SK-N-SH (cell line): ENCODE data around the gene GRIP2. TPM values are rescaled to one million over a fixed set of nuclear protein-coding genes. Genes with fewer than 3 reads are reported as not detected.

Experiments used
- CTCF ChIA-PET: fragments of 300-600, 350-600 bp; formaldehyde crosslinking; extraction: SDS; loops from one replicate; lab custom pipeline; 2021; lab: Yijun Ruan, JAX
- POLR2A ChIA-PET: fragments of 350-600 bp; sonication (Branson Sonifier 250); formaldehyde crosslinking; extraction: SDS; loops from one replicate; lab custom pipeline; 2020; ENCODE audit warnings: antibody characterized with exemption, inconsistent platforms; lab: Yijun Ruan, JAX
- DNase-seq: peaks from one replicate; pipeline ENCODE4 v3.0.0; 2012
- H2AFZ ChIP-seq: fragments of 200-600 bp; sonication (generic); 2 replicates; pipeline ENCODE4 v1.8.1; 2016; ENCODE audit warnings: antibody characterized with exemption, mild to moderate bottlenecking, low read depth
- H3F3A ChIP-seq: fragments of 200-600 bp; sonication (generic); replicated peaks from 2 replicates; pipeline ENCODE3; 2016; ENCODE audit warnings: antibody characterized with exemption, mild to moderate bottlenecking; ENCODE audit not compliant: insufficient read depth
- H3K27ac ChIP-seq, 2 experiments: fragments of 200-500 bp in 1 of 2; fragments of 200-600 bp in 1 of 2; sonication (Bioruptor generic) in 1 of 2; sonication (generic), shearing (Covaris generic) in 1 of 2; 2 replicates each; pipeline versions ENCODE4 v1.5.1 to v1.6.1; 2014 to 2016; ENCODE audit warnings: low read depth in 2 of 2, inconsistent platforms in 1 of 2, low read length in 1 of 2, mild to moderate bottlenecking in 1 of 2, mixed read lengths in 1 of 2
- H3K27me3 ChIP-seq: fragments of 200-600 bp; sonication (generic), shearing (Covaris generic); 2 replicates; pipeline ENCODE4 v1.6.1; 2016; ENCODE audit warnings: mixed run types; ENCODE audit not compliant: insufficient read depth
- H3K36me3 ChIP-seq, 2 experiments: fragments of 200-500 bp in 1 of 2; fragments of 200-600 bp in 1 of 2; sonication (Bioruptor generic) in 1 of 2; sonication (generic) in 1 of 2; replicated peaks in 1 of 2; 2 replicates each; pipeline versions ENCODE3 to v1.5.1; 2014 to 2016; ENCODE audit warnings: low read length in 1 of 2, mild to moderate bottlenecking in 1 of 2; ENCODE audit not compliant: insufficient read depth in 2 of 2, control insufficient read depth in 1 of 2
- H3K4me1 ChIP-seq, 2 experiments: fragments of 200-500 bp in 1 of 2; fragments of 200-600 bp in 1 of 2; sonication (Bioruptor generic) in 1 of 2; sonication (generic), shearing (Covaris generic) in 1 of 2; 2 replicates each; pipeline versions ENCODE4 v1.5.1 to v1.6.1; 2014 to 2016; ENCODE audit warnings: low read depth in 1 of 2, low read length in 1 of 2, mixed run types in 1 of 2; ENCODE audit not compliant: insufficient read depth in 2 of 2, control insufficient read depth in 1 of 2
- H3K4me2 ChIP-seq: fragments of 200-600 bp; sonication (generic), shearing (Covaris generic); 2 replicates; pipeline ENCODE4 v1.6.1; 2017; ENCODE audit warnings: mixed run types
- H3K4me3 ChIP-seq, 2 experiments: fragments of 200-500 bp in 1 of 2; fragments of 200-600 bp in 1 of 2; sonication (Bioruptor generic) in 1 of 2; sonication (generic), shearing (Covaris generic) in 1 of 2; 2 replicates each; pipeline versions ENCODE4 v1.5.1 to v1.8.1; 2014 to 2016; ENCODE audit warnings: low read depth in 2 of 2, inconsistent platforms in 1 of 2, low read length in 1 of 2, mild to moderate bottlenecking in 1 of 2, mixed read lengths in 1 of 2, moderate library complexity in 1 of 2
- H3K79me2 ChIP-seq: fragments of 200-600 bp; sonication (generic); 2 replicates; pipeline ENCODE4 v1.8.1; 2017; ENCODE audit warnings: mild to moderate bottlenecking; ENCODE audit not compliant: insufficient read depth
- H3K9ac ChIP-seq: fragments of 200-600 bp; sonication (generic); 2 replicates; pipeline ENCODE4 v1.6.1; 2017; ENCODE audit warnings: mixed run types
- H3K9me2 ChIP-seq: fragments of 200-600 bp; sonication (generic); 2 replicates; pipeline ENCODE4 v1.6.1; 2017; ENCODE audit warnings: mixed run types
- H3K9me3 ChIP-seq: fragments of 200-600 bp; sonication (generic); 2 replicates; pipeline ENCODE4 v1.6.1; 2017; ENCODE audit warnings: mixed run types, mild to moderate bottlenecking, moderate library complexity
- H4K20me1 ChIP-seq: fragments of 200-600 bp; sonication (generic); 2 replicates; pipeline ENCODE4 v1.6.1; 2017; ENCODE audit warnings: mild to moderate bottlenecking, mixed run types; ENCODE audit not compliant: insufficient read depth
- CHD2 ChIP-seq: fragments of 150-350 bp; IDR thresholded peaks from 2 replicates; pipeline ENCODE4 v1.6.1; 2018; ENCODE audit warnings: low read length; ENCODE audit not compliant: partially characterized antibody
- EP300 ChIP-seq, 2 experiments: IDR thresholded peaks; 2 replicates each; pipeline versions ENCODE4 v1.4.0 to v1.6.1; 2012; ENCODE audit warnings: borderline replicate concordance in 1 of 2, low read depth in 1 of 2, low read length in 1 of 2
- FOSL2 ChIP-seq: IDR thresholded peaks from 2 replicates; pipeline ENCODE4 v1.4.0; 2012; ENCODE audit warnings: low read depth, mild to moderate bottlenecking, moderate library complexity, borderline replicate concordance
- FOXJ3 ChIP-seq: sonication (generic); formaldehyde crosslinking; IDR thresholded peaks from 2 replicates; pipeline ENCODE4 v1.5.1; 2020; ENCODE audit warnings: mild to moderate bottlenecking, missing genetic modification reagents
- FOXM1 ChIP-seq: IDR thresholded peaks from 2 replicates; pipeline ENCODE4 v1.4.0; 2012; ENCODE audit warnings: low read depth, mild to moderate bottlenecking
- GABPA ChIP-seq: IDR thresholded peaks from 2 replicates; pipeline ENCODE4 v1.4.0; 2012; ENCODE audit warnings: low read depth, mild to moderate bottlenecking
- JUND ChIP-seq: IDR thresholded peaks from 2 replicates; pipeline ENCODE4 v1.4.0; 2012
- MEF2A ChIP-seq: IDR thresholded peaks from 2 replicates; pipeline ENCODE4 v1.4.0; 2012; ENCODE audit warnings: low read depth, borderline replicate concordance
- MXI1 ChIP-seq: IDR thresholded peaks from 2 replicates; pipeline ENCODE4 v1.6.1; 2012; ENCODE audit warnings: mild to moderate bottlenecking, low read depth, low read length, improper control_type of control experiment
- NFIC ChIP-seq: IDR thresholded peaks from 2 replicates; pipeline ENCODE4 v1.4.0; 2012; ENCODE audit warnings: borderline replicate concordance
- NRF1 ChIP-seq: IDR thresholded peaks from 2 replicates; pipeline ENCODE4 v1.6.1; 2012; ENCODE audit warnings: low read depth, mild to moderate bottlenecking, low read length
- RAD21 ChIP-seq: IDR thresholded peaks from 2 replicates; pipeline ENCODE4 v1.6.1; 2012; ENCODE audit warnings: mild to moderate bottlenecking, low read length
- RFX5 ChIP-seq: IDR thresholded peaks from 2 replicates; pipeline ENCODE4 v1.6.1; 2012; ENCODE audit warnings: mild to moderate bottlenecking, improper control_type of control experiment, low read length
- RXRA ChIP-seq: IDR thresholded peaks from 2 replicates; pipeline ENCODE4 v1.4.0; 2012; ENCODE audit warnings: low read depth, mild to moderate bottlenecking, borderline replicate concordance
- TAF1 ChIP-seq: IDR thresholded peaks from 2 replicates; pipeline ENCODE4 v1.6.1; 2012; ENCODE audit warnings: low read depth, mild to moderate bottlenecking, low read length, moderate library complexity, borderline replicate concordance
- TCF12 ChIP-seq: IDR thresholded peaks from 2 replicates; pipeline ENCODE4 v1.4.0; 2012
- USF2 ChIP-seq: fragments of 150-350 bp; IDR thresholded peaks from 2 replicates; pipeline ENCODE4 v1.6.1; 2017; ENCODE audit warnings: antibody characterized with exemption, low read length, low read depth, borderline replicate concordance
- YY1 ChIP-seq: IDR thresholded peaks from 2 replicates; pipeline ENCODE4 v1.4.0; 2012; ENCODE audit warnings: low read depth, mild to moderate bottlenecking
- WGBS: methylation state at CpG from one replicate; pipeline ENCODE4 v1.1.6; 2017; ENCODE audit warnings: low lambda C conversion rate; 5-methylcytosine and 5-hydroxymethylcytosine counted together
- polyA plus RNA-seq, 3 experiments: library from polyadenylated mRNA; depleted of rRNA; stranded (reverse); fragments of >200 nt; gene quantifications; 2 replicates each; pipeline ENCODE4 v1.2.3, GENCODE V29; 2012
- TF ChIP-seq, protein P1 (sequence below): IDR thresholded peaks from 2 replicates; pipeline ENCODE4 v1.4.0; 2012; ENCODE audit warnings: low read depth

The GRIP2 gene
- polyA plus RNA-seq, 1 of the 3 experiments (the other 2 are of a cell fraction) = 0.15 TPM

- Histone ChIP-seq H3K36me3 (peaks cover 43 to 49% of the 10 kb centered on the region in 2 experiments), H3K9ac (no peak overlapping the region), H3K9me2 (no peaks in the 10 kb centered on the region), H2AFZ (no peak overlapping the region), H3K27me3 (no peaks in the 10 kb centered on the region)
- POLR2A ChIA-PET = no interaction called here
- TF ChIP-seq JUND (no peak), GABPA (no peak), NFIC (no peak), FOXM1 (no peak), RFX5 (no peak), TAF1 (no peak)
- TF ChIP-seq, all 33 proteins: peak for 0
- H3K27ac ChIP-seq = no peak overlapping the region
- no peak overlapping the region for H3K4me3 ChIP-seq
- no peak for DNase-seq
- H3K9me3 ChIP-seq = no peaks in the 10 kb centered on the region
- H3K4me1 ChIP-seq = peaks cover 8 to 15% of the 10 kb centered on the region in 2 experiments; a peak in 3 of 4 replicates
- 93% methylated on average over 1 of the region's 4 CpGs for WGBS
- CTCF ChIA-PET = interaction anchor here (0.8 kb wide), 1 partner anchor 187 kb away, joined by 3 read pairs; no protein-coding TSS in a partner anchor
- H3K79me2 ChIP-seq = no peaks in the 10 kb centered on the region
- no peaks in the 10 kb centered on the region; the same call in 1 of the 2 replicates for H4K20me1 ChIP-seq
- no peak overlapping the region for H3K4me2 ChIP-seq
- peaks cover 21% of the 10 kb centered on the region for H3F3A ChIP-seq
Measured at GRCh38 chr3:14448063-14448462, 92.1 kb downstream of the GRIP2 start.

DNA sequence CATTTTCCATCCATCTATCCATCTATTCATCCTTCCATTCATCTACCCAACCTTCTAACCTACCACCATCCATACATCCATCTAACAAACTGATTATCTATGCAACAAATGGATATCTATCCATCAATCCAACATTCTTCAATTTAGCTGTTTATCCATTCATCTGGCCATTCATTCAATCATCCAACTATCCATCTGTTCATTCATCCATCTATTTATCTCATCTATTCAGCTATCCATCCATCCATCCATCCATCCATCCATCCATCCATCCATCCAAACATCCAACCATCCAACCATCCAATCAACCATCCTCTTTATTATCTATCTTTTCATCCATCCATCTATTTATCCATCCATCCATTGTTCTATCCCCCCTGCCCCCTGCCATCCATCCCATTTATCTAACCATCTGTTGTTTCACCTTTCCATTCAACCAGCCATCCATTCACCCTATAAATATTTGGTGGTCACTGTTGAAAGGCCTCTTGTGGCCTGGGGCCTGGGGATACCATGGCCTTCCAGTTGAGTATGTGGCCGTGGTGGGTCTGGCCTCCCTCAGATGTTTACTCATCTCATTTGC, 93.1 kb downstream of the GRIP2 start:
- ChIA-PET CTCF (interaction anchor here (1.1 to 1.3 kb wide), 3 partner anchors 9 to 21 kb away, joined by 3 to 4 read pairs (median 3); no protein-coding TSS in a partner anchor), POLR2A (no interaction called here)

DNA sequence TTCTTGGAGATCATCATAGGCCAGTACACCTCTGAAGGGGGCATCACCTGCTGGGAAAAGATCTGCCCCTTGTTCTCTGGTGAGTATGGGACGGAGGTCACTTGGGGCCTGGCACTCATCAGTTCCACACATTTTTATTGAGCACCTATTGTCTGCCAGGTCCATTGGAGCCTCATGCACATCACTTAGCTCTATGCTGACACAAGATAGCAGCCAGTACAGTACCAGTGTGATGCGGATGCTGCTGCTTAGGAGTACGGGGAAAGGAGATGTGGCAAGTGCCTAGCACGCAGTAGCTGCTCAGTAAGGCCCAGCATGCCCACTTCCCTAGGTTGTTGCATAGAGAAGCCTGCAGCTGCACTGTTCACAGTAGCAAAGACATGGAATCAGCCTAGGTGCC, 94.4 kb downstream of the GRIP2 start:
- Histone ChIP-seq H3K9me2 (no peaks in the 10 kb centered on the region), H3K79me2 (peaks cover 2% of the 10 kb centered on the region; the same call in 1 of the 2 replicates), H3K4me1 (peaks cover 9 to 10% of the 10 kb centered on the region in 2 experiments; a peak in 3 of 4 replicates), H3K27ac (no peak overlapping the region), H3K9ac (no peak overlapping the region), H3K36me3 (peaks cover 40 to 42% of the 10 kb centered on the region in 2 experiments), H3F3A (peaks cover under 1% of the 10 kb centered on the region), H3K4me2 (no peak overlapping the region), H3K4me3 (no peak overlapping the region), H3K27me3 (no peaks in the 10 kb centered on the region), H2AFZ (no peak overlapping the region), H3K9me3 (no peaks in the 10 kb centered on the region), H4K20me1 (peaks cover 9% of the 10 kb centered on the region; the same call in 1 of the 2 replicates)
- CTCF ChIA-PET = interaction anchor here (1.1 to 1.6 kb wide), 2 partner anchors 23 to 187 kb away, joined by 3 read pairs; no protein-coding TSS in a partner anchor
- POLR2A ChIA-PET = no interaction called here
- TF ChIP-seq FOSL2 (no peak), NRF1 (no peak), RAD21 (no peak), MEF2A (no peak), MXI1 (no peak), RFX5 (no peak), TAF1 (no peak), YY1 (no peak), RXRA (no peak), CHD2 (no peak), FOXJ3 (CRISPR knock-in tag) (no peak), USF2 (no peak), EP300 (IDR thresholded peaks at IDR 0.05; ENCODE audit: borderline replicate concordance in 1 of 2, low read depth in 1 of 2, low read length in 1 of 2) (no peak), JUND (no peak)
- TF ChIP-seq, protein P1, sequence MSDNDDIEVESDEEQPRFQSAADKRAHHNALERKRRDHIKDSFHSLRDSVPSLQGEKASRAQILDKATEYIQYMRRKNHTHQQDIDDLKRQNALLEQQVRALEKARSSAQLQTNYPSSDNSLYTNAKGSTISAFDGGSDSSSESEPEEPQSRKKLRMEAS = no peak
- DNase-seq = no peak
- 94% methylated on average over 4 of the region's 4 CpGs for WGBS

More for the DNA sequence above, 93.1 kb downstream of the GRIP2 start:
- H3K9me3 ChIP-seq = no peaks in the 10 kb centered on the region
- peaks cover 1 to 8% of the 10 kb centered on the region in 2 experiments; a peak in 2 of 4 replicates for H3K4me1 ChIP-seq
- no peaks in the 10 kb centered on the region for H4K20me1 ChIP-seq
- no peaks in the 10 kb centered on the region for H3K79me2 ChIP-seq
- peaks cover 43 to 49% of the 10 kb centered on the region in 2 experiments for H3K36me3 ChIP-seq
- no peak for DNase-seq
- no peak overlapping the region for H3K4me3 ChIP-seq
- peaks cover 13% of the 10 kb centered on the region for H3F3A ChIP-seq
- H3K27ac ChIP-seq = no peak overlapping the region
- no peak for TF ChIP-seq TCF12
- no peak for TF ChIP-seq NRF1
- no peak for TF ChIP-seq EP300 (IDR thresholded peaks at IDR 0.05; ENCODE audit: borderline replicate concordance in 1 of 2, low read depth in 1 of 2, low read length in 1 of 2)
- TF ChIP-seq FOXM1 = no peak
- no peak for TF ChIP-seq RAD21
- TF ChIP-seq GABPA = no peak
- no peak for TF ChIP-seq YY1
- H3K27me3 ChIP-seq = no peaks in the 10 kb centered on the region
- no peaks in the 10 kb centered on the region for H3K9me2 ChIP-seq
- no peak overlapping the region for H3K9ac ChIP-seq
- H3K4me2 ChIP-seq = no peak overlapping the region
- WGBS = 85% methylated on average over 1 of the region's 1 CpG
- no peak overlapping the region for H2AFZ ChIP-seq
